H1 (cell line): Measurements from ENCODE around the gene S100A6. TPM values are rescaled to one million over a fixed set of nuclear protein-coding genes. Genes with fewer than 3 reads are reported as not detected.

Experiments used
- CTCF ChIA-PET: fragments of 300-600 bp; sonication (Branson Sonifier 250); formaldehyde crosslinking; loops from one replicate; lab custom pipeline; 2021; ENCODE audit not compliant: partially characterized antibody; lab: Charles Lee
- POLR2A ChIA-PET: fragments of 300-600 bp; sonication (Branson Sonifier 250); formaldehyde crosslinking; loops from one replicate; lab custom pipeline; 2021; ENCODE audit warnings: inconsistent platforms; ENCODE audit not compliant: partially characterized antibody; lab: Charles Lee
- DNase-seq, 2 experiments: peaks; one replicate each; pipeline versions ENCODE4 v3.0.0 to v3.0.0-alpha.2; 2010 to 2022; ENCODE audit warnings: low spot score in 2 of 2, low read depth in 1 of 2, mixed read lengths in 1 of 2
- FAIRE-seq: peaks from 2 replicates; lab custom pipeline; 2011; peaks lifted over from hg19 to GRCh38; lab: Jason Lieb, UNC
- H2AFZ ChIP-seq: 2 replicates; pipeline ENCODE4 v1.8.1; 2012; ENCODE audit warnings: low read length, inconsistent platforms
- H2AK5ac ChIP-seq: 2 replicates; pipeline ENCODE4 v1.6.1; 2013; ENCODE audit warnings: low read depth, low read length
- H2BK120ac ChIP-seq: replicated peaks from 2 replicates; pipeline ENCODE3; 2013; ENCODE audit warnings: low read depth, low read length, inconsistent platforms
- H2BK12ac ChIP-seq: 2 replicates; pipeline ENCODE4 v1.6.1; 2013; ENCODE audit warnings: low read depth, low read length
- H2BK15ac ChIP-seq: 2 replicates; pipeline ENCODE4 v1.6.1; 2013; ENCODE audit warnings: low read length
- H2BK20ac ChIP-seq: 2 replicates; pipeline ENCODE4 v1.6.1; 2013; ENCODE audit warnings: low read length
- H2BK5ac ChIP-seq: 2 replicates; pipeline ENCODE4 v1.6.1; 2013; ENCODE audit warnings: low read depth, low read length
- H3K14ac ChIP-seq: 2 replicates; pipeline ENCODE4 v1.6.1; 2013; ENCODE audit warnings: inconsistent platforms; ENCODE audit not compliant: insufficient read length
- H3K18ac ChIP-seq: 2 replicates; pipeline ENCODE4 v1.6.1; 2013; ENCODE audit warnings: low read length; ENCODE audit errors: extremely low read depth
- H3K23ac ChIP-seq: 2 replicates; pipeline ENCODE4 v1.6.1; 2013; ENCODE audit warnings: inconsistent platforms; ENCODE audit not compliant: insufficient read length
- H3K23me2 ChIP-seq: 2 replicates; pipeline ENCODE4 v1.6.1; 2013; ENCODE audit warnings: low read depth, low read length
- H3K27ac ChIP-seq: 2 replicates; pipeline ENCODE4 v1.6.1; 2011; ENCODE audit warnings: low read depth, low read length, inconsistent platforms
- H3K27me3 ChIP-seq, 4 experiments: replicated peaks in 1 of 4; 1 replicate in 1 of 4; 2 replicates in 3 of 4; pipeline versions ENCODE4 v1.6.1 to v1.8.1; 2011 to 2013; ENCODE audit warnings: low read length in 3 of 4, mild to moderate bottlenecking in 3 of 4, inconsistent platforms in 2 of 4, mixed read lengths in 2 of 4, moderate library complexity in 1 of 4; ENCODE audit not compliant: control insufficient read depth in 3 of 4, insufficient read depth in 3 of 4; ENCODE audit errors: extremely low read depth in 1 of 4
- H3K36me3 ChIP-seq, 4 experiments: 2 replicates each; pipeline versions ENCODE4 v1.6.1 to v1.8.1; 2011 to 2013; ENCODE audit warnings: mild to moderate bottlenecking in 4 of 4, low read length in 3 of 4, moderate library complexity in 2 of 4, control low read depth in 1 of 4, inconsistent platforms in 1 of 4; ENCODE audit not compliant: insufficient read depth in 4 of 4, control insufficient read depth in 2 of 4
- H3K4ac ChIP-seq: replicated peaks from 2 replicates; pipeline ENCODE3; 2013; ENCODE audit warnings: low read length, low read depth, mixed read lengths, inconsistent platforms; ENCODE audit not compliant: insufficient read length
- H3K4me1 ChIP-seq, 4 experiments: replicated peaks in 1 of 4; 1 replicate in 1 of 4; 2 replicates in 3 of 4; pipeline versions ENCODE4 v1.6.1 to v1.8.1; 2011 to 2013; ENCODE audit warnings: low read length in 3 of 4, inconsistent platforms in 2 of 4, mixed read lengths in 1 of 4; ENCODE audit not compliant: insufficient read depth in 4 of 4, control insufficient read depth in 3 of 4
- H3K4me2 ChIP-seq, 2 experiments: 2 replicates each; pipeline versions ENCODE4 v1.6.1 to v1.8.1; 2011 to 2013; ENCODE audit warnings: low read depth in 2 of 2, low read length in 2 of 2, control low read depth in 1 of 2, inconsistent platforms in 1 of 2, mild to moderate bottlenecking in 1 of 2; ENCODE audit not compliant: insufficient read depth in 1 of 2
- H3K4me3 ChIP-seq, 4 experiments: fragments of 200-600, 300-600 bp in 1 of 4; sonication (generic), shearing (Covaris generic), sonication (Bioruptor Twin) in 1 of 4; 2 replicates each; pipeline versions ENCODE4 v1.5.1 to v1.8.1; 2011 to 2016; ENCODE audit warnings: low read length in 4 of 4, low read depth in 3 of 4, control low read depth in 2 of 4, inconsistent platforms in 2 of 4, mild to moderate bottlenecking in 2 of 4, mixed read lengths in 1 of 4, moderate library complexity in 1 of 4; ENCODE audit not compliant: insufficient read depth in 2 of 4; ENCODE audit errors: extremely low read depth in 1 of 4
- H3K56ac ChIP-seq: replicated peaks from 2 replicates; pipeline ENCODE3; 2013; ENCODE audit warnings: low read depth, mild to moderate bottlenecking, mixed read lengths, low read length, inconsistent platforms; ENCODE audit not compliant: insufficient read length
- H3K79me1 ChIP-seq: 2 replicates; pipeline ENCODE4 v1.6.1; 2013; ENCODE audit warnings: low read depth, low read length, control low read depth
- H3K79me2 ChIP-seq, 2 experiments: 2 replicates each; pipeline versions ENCODE4 v1.6.1 to v1.8.1; 2012 to 2013; ENCODE audit warnings: low read length in 2 of 2, mild to moderate bottlenecking in 2 of 2, inconsistent platforms in 1 of 2; ENCODE audit not compliant: insufficient read depth in 2 of 2, control insufficient read depth in 1 of 2
- H3K9ac ChIP-seq, 4 experiments: replicated peaks in 1 of 4; 1 replicate in 1 of 4; 2 replicates in 3 of 4; pipeline versions ENCODE4 v1.6.1 to v1.8.1; 2011 to 2013; ENCODE audit warnings: low read depth in 3 of 4, low read length in 3 of 4, control low read depth in 2 of 4, mild to moderate bottlenecking in 2 of 4, moderate library complexity in 2 of 4, inconsistent platforms in 1 of 4; ENCODE audit errors: extremely low read depth in 1 of 4
- H3K9me3 ChIP-seq, 2 experiments: 2 replicates each; pipeline versions ENCODE4 v1.6.1 to v1.8.1; 2012 to 2013; ENCODE audit warnings: mild to moderate bottlenecking in 2 of 2, moderate library complexity in 2 of 2, control low read depth in 1 of 2, inconsistent platforms in 1 of 2, low read depth in 1 of 2, low read length in 1 of 2, mixed read lengths in 1 of 2; ENCODE audit not compliant: insufficient read depth in 2 of 2
- H4K20me1 ChIP-seq, 2 experiments: replicated peaks in 1 of 2; 2 replicates each; pipeline versions ENCODE3 to v1.8.1; 2011 to 2013; ENCODE audit warnings: inconsistent platforms in 2 of 2, low read length in 2 of 2, mild to moderate bottlenecking in 1 of 2; ENCODE audit not compliant: insufficient read depth in 2 of 2, control insufficient read depth in 1 of 2
- H4K5ac ChIP-seq: 2 replicates; pipeline ENCODE4 v1.6.1; 2013; ENCODE audit warnings: low read length, low read depth, mixed read lengths, inconsistent platforms; ENCODE audit not compliant: insufficient read length
- H4K8ac ChIP-seq: 2 replicates; pipeline ENCODE4 v1.8.0; 2013; ENCODE audit warnings: mild to moderate bottlenecking, moderate library complexity, low read length, inconsistent platforms; ENCODE audit not compliant: insufficient read depth; ENCODE audit errors: extremely low read depth
- H4K91ac ChIP-seq: replicated peaks from 2 replicates; pipeline ENCODE3; 2013; ENCODE audit warnings: low read length, mixed read lengths, inconsistent platforms; ENCODE audit not compliant: insufficient read length
- CTBP2 ChIP-seq: IDR thresholded peaks from 2 replicates; pipeline ENCODE4 v1.7.0; 2011; ENCODE audit warnings: borderline replicate concordance, mild to moderate bottlenecking, moderate library complexity, mixed read lengths, low read length; ENCODE audit not compliant: insufficient read depth, insufficient read length
- HDAC2 ChIP-seq, 2 experiments: fragments of 300-600 bp in 1 of 2; sonication (generic) in 1 of 2; IDR thresholded peaks; 2 replicates each; pipeline ENCODE4 v1.6.1; 2011 to 2012; ENCODE audit warnings: low read depth in 2 of 2, low read length in 2 of 2, mild to moderate bottlenecking in 2 of 2, moderate library complexity in 2 of 2, borderline replicate concordance in 1 of 2, inconsistent platforms in 1 of 2
- JUND ChIP-seq: IDR thresholded peaks from 2 replicates; pipeline ENCODE4 v1.6.1; 2011; ENCODE audit warnings: mild to moderate bottlenecking, improper control_type of control experiment, low read length
- MAFK ChIP-seq: IDR thresholded peaks from 2 replicates; pipeline ENCODE4 v1.6.1; 2012; ENCODE audit warnings: low read depth, mild to moderate bottlenecking, improper control_type of control experiment, low read length
- NANOG ChIP-seq: IDR thresholded peaks from 2 replicates; pipeline ENCODE4 v1.6.1; 2011; ENCODE audit warnings: low read length, low read depth, mild to moderate bottlenecking, inconsistent platforms; ENCODE audit not compliant: insufficient read depth, poor library complexity, severe bottlenecking
- POU5F1 ChIP-seq: IDR thresholded peaks from 2 replicates; pipeline ENCODE4 v1.6.1; 2011; ENCODE audit warnings: low read depth, mild to moderate bottlenecking, low read length, moderate library complexity
- RNF2 ChIP-seq: fragments of 200-900, 300-1000 bp; sonication (generic); IDR thresholded peaks from 2 replicates; pipeline ENCODE4 v1.7.1; 2016; ENCODE audit warnings: borderline replicate concordance, low read depth, mild to moderate bottlenecking, antibody characterized with exemption, low read length; ENCODE audit not compliant: poor library complexity, severe bottlenecking; ENCODE audit errors: missing control alignments
- SIX5 ChIP-seq: IDR thresholded peaks from 2 replicates; pipeline ENCODE4 v1.6.1; 2011; ENCODE audit warnings: mild to moderate bottlenecking, low read depth, low read length
- SRF ChIP-seq: IDR thresholded peaks from 2 replicates; pipeline ENCODE4 v1.6.1; 2011; ENCODE audit warnings: mild to moderate bottlenecking, low read depth, low read length, moderate library complexity
- TBP ChIP-seq: IDR thresholded peaks from 2 replicates; pipeline ENCODE4 v1.6.1; 2011; ENCODE audit warnings: low read depth, low read length, improper control_type of control experiment
- WGBS, 2 experiments: shearing (Covaris generic) in 1 of 2; methylation state at CpG; one replicate each; pipeline versions ENCODE4 v1.1.6 to v1.1.7; 2013 to 2015; ENCODE audit warnings: low lambda C conversion rate in 2 of 2, mixed read lengths in 2 of 2, inconsistent platforms in 1 of 2, low coverage in 1 of 2, missing lambda C conversion rate in 1 of 2; ENCODE audit not compliant: insufficient replicate concordance in 2 of 2, insufficient coverage in 1 of 2, insufficient read length in 1 of 2; ENCODE audit errors: extremely low coverage in 1 of 2, missing lambda C conversion rate in 1 of 2; 5-methylcytosine and 5-hydroxymethylcytosine counted together
- polyA plus RNA-seq, 7 experiments: library from polyadenylated mRNA; depleted of rRNA in 3 of 7; stranded (reverse) in 5 of 7; unstranded in 2 of 7; fragments of >200 nt in 5 of 7; fragments of 200-250 nt in 2 of 7; gene quantifications; 1 replicate in 5 of 7; 2 replicates in 1 of 7; 4 replicates in 1 of 7; pipeline versions ENCODE4 v1.2.1 to v1.2.3, GENCODE V29; 2011 to 2013; ENCODE audit warnings: missing spikeins in 2 of 7, mixed read lengths in 2 of 7
- total RNA-seq: library from RNA; stranded (reverse); fragmentation: NEBNext Ultra II Directional; extraction: Animal tissue kit (Norgen Biotek cat#: 25700); gene quantifications from 2 replicates; pipeline ENCODE4 v1.2.1, GENCODE V29; 2021
- TF ChIP-seq, protein P1 (sequence below): IDR thresholded peaks from 2 replicates; pipeline ENCODE4 v1.6.1; 2012; ENCODE audit warnings: low read length, inconsistent platforms

The S100A6 gene
- total and polyA plus RNA-seq, 2 of the 8 experiments (the other 6 are each of a cell fraction or from before 2014, with no cell fraction given) = 11.1 to 63.0 TPM

DNA sequence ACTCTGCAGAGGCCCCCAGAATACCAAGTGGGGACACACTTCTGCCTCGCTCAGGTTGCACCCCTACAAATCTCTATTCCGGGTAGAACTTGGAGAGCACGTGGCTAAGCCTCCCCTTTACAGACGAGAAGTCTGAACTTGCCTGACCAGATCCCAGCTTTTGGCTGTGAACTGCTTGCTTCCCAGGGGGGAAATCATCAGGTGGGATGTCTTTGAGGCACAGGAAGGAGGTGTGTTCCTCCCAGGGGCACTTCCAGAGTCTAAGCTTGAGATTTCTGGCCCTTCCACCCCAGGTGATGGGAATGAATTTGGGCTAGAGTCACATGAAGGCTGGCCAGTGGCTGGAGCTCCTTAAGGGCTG, 14.6 kb upstream of the S100A6 start:
- Histone ChIP-seq H3K18ac (no peak overlapping the region), H3K9ac (no peak overlapping the region), H2BK20ac (0 out of 2 replicates have a peak overlapping the region, but pooled peaks have one; percentile 61), H4K20me1 (no peaks in the 10 kb centered on the region), H2BK15ac (no peak overlapping the region), H3K27ac (no peak overlapping the region), H2BK5ac (0 out of 2 replicates have a peak overlapping the region, but pooled peaks have one; percentile 44), H3K56ac (no peak overlapping the region), H2AFZ (no peak overlapping the region), H2AK5ac (no peak overlapping the region), H3K4me3 (no peak overlapping the region), H3K9me3 (no peaks in the 10 kb centered on the region), H4K8ac (no peak overlapping the region; the same call in 1 of the 2 replicates), H3K79me1 (no peaks in the 10 kb centered on the region), H3K36me3 (no peaks in the 10 kb centered on the region), H3K4ac (no peak overlapping the region), H4K5ac (no peak overlapping the region), H3K79me2 (no peaks in the 10 kb centered on the region), H2BK120ac (no peak overlapping the region), H3K14ac (no peak overlapping the region), H3K4me1 (peaks cover under 1 to 23% (median 13%) of the 10 kb centered on the region in 4 experiments), H3K23ac (no peak overlapping the region), H3K4me2 (no peak overlapping the region), H3K23me2 (peaks cover under 1% of the 10 kb centered on the region), H3K27me3 (no peaks in the 10 kb centered on the region; a peak in 3 of 7 replicates), H2BK12ac (no peak overlapping the region), H4K91ac (no peak overlapping the region)
- DNase-seq (no peak), FAIRE-seq (no peak)
- 75% methylated on average over 4 of the region's 4 CpGs; no CpG with 5 or more reads in 1 of the 2 experiments for WGBS, 2 experiments
- POLR2A ChIA-PET = interaction anchor here (0.6 to 1.8 kb wide), 7 partner anchors 9 to 440 kb away, joined by 3 to 5 read pairs (median 4); partner anchors contain the start of genes RPS27, S100A5 and S100A6
- CTCF ChIA-PET = interaction anchor here (0.7 to 12.9 kb wide), 8 partner anchors 12 to 78 kb away, joined by 3 to 165 read pairs (median 30); partner anchors contain the start of genes S100A1, S100A13, S100A5 and S100A6
- TF ChIP-seq SIX5 (no peak), MAFK (no peak), JUND (no peak), TBP (no peak), NANOG (no peak), POU5F1 (no peak), RNF2 (no peak), CTBP2 (no peak), HDAC2 (IDR thresholded peaks at IDR 0.05; ENCODE audit: borderline replicate concordance in 1 of 2, low read depth in 2 of 2, low read length in 2 of 2) (no peak), SRF (no peak)
- TF ChIP-seq, protein P1, sequence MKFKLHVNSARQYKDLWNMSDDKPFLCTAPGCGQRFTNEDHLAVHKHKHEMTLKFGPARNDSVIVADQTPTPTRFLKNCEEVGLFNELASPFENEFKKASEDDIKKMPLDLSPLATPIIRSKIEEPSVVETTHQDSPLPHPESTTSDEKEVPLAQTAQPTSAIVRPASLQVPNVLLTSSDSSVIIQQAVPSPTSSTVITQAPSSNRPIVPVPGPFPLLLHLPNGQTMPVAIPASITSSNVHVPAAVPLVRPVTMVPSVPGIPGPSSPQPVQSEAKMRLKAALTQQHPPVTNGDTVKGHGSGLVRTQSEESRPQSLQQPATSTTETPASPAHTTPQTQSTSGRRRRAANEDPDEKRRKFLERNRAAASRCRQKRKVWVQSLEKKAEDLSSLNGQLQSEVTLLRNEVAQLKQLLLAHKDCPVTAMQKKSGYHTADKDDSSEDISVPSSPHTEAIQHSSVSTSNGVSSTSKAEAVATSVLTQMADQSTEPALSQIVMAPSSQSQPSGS = no peak
